H1 (cell line): ENCODE measurements around the gene NOL4L. TPM values are rescaled to one million over a fixed set of nuclear protein-coding genes. Genes with fewer than 3 reads are reported as not detected.

Experiments used
- CTCF ChIA-PET: fragments of 300-600 bp; sonication (Branson Sonifier 250); formaldehyde crosslinking; loops from one replicate; lab custom pipeline; 2021; ENCODE audit not compliant: partially characterized antibody; lab: Charles Lee
- POLR2A ChIA-PET: fragments of 300-600 bp; sonication (Branson Sonifier 250); formaldehyde crosslinking; loops from one replicate; lab custom pipeline; 2021; ENCODE audit warnings: inconsistent platforms; ENCODE audit not compliant: partially characterized antibody; lab: Charles Lee
- DNase-seq, 2 experiments: peaks; one replicate each; pipeline versions ENCODE4 v3.0.0 to v3.0.0-alpha.2; 2010 to 2022; ENCODE audit warnings: low spot score in 2 of 2, low read depth in 1 of 2, mixed read lengths in 1 of 2
- FAIRE-seq: peaks from 2 replicates; lab custom pipeline; 2011; peaks lifted over from hg19 to GRCh38; lab: Jason Lieb, UNC
- H2AFZ ChIP-seq: 2 replicates; pipeline ENCODE4 v1.8.1; 2012; ENCODE audit warnings: low read length, inconsistent platforms
- H2AK5ac ChIP-seq: 2 replicates; pipeline ENCODE4 v1.6.1; 2013; ENCODE audit warnings: low read depth, low read length
- H2BK120ac ChIP-seq: replicated peaks from 2 replicates; pipeline ENCODE3; 2013; ENCODE audit warnings: low read depth, low read length, inconsistent platforms
- H2BK12ac ChIP-seq: 2 replicates; pipeline ENCODE4 v1.6.1; 2013; ENCODE audit warnings: low read depth, low read length
- H2BK15ac ChIP-seq: 2 replicates; pipeline ENCODE4 v1.6.1; 2013; ENCODE audit warnings: low read length
- H2BK20ac ChIP-seq: 2 replicates; pipeline ENCODE4 v1.6.1; 2013; ENCODE audit warnings: low read length
- H2BK5ac ChIP-seq: 2 replicates; pipeline ENCODE4 v1.6.1; 2013; ENCODE audit warnings: low read depth, low read length
- H3K14ac ChIP-seq: 2 replicates; pipeline ENCODE4 v1.6.1; 2013; ENCODE audit warnings: inconsistent platforms; ENCODE audit not compliant: insufficient read length
- H3K18ac ChIP-seq: 2 replicates; pipeline ENCODE4 v1.6.1; 2013; ENCODE audit warnings: low read length; ENCODE audit errors: extremely low read depth
- H3K23ac ChIP-seq: 2 replicates; pipeline ENCODE4 v1.6.1; 2013; ENCODE audit warnings: inconsistent platforms; ENCODE audit not compliant: insufficient read length
- H3K23me2 ChIP-seq: 2 replicates; pipeline ENCODE4 v1.6.1; 2013; ENCODE audit warnings: low read depth, low read length
- H3K27ac ChIP-seq: 2 replicates; pipeline ENCODE4 v1.6.1; 2011; ENCODE audit warnings: low read depth, low read length, inconsistent platforms
- H3K27me3 ChIP-seq, 4 experiments: replicated peaks in 1 of 4; 1 replicate in 1 of 4; 2 replicates in 3 of 4; pipeline versions ENCODE4 v1.6.1 to v1.8.1; 2011 to 2013; ENCODE audit warnings: low read length in 3 of 4, mild to moderate bottlenecking in 3 of 4, inconsistent platforms in 2 of 4, mixed read lengths in 2 of 4, moderate library complexity in 1 of 4; ENCODE audit not compliant: control insufficient read depth in 3 of 4, insufficient read depth in 3 of 4; ENCODE audit errors: extremely low read depth in 1 of 4
- H3K36me3 ChIP-seq, 4 experiments: 2 replicates each; pipeline versions ENCODE4 v1.6.1 to v1.8.1; 2011 to 2013; ENCODE audit warnings: mild to moderate bottlenecking in 4 of 4, low read length in 3 of 4, moderate library complexity in 2 of 4, control low read depth in 1 of 4, inconsistent platforms in 1 of 4; ENCODE audit not compliant: insufficient read depth in 4 of 4, control insufficient read depth in 2 of 4
- H3K4ac ChIP-seq: replicated peaks from 2 replicates; pipeline ENCODE3; 2013; ENCODE audit warnings: low read length, low read depth, mixed read lengths, inconsistent platforms; ENCODE audit not compliant: insufficient read length
- H3K4me1 ChIP-seq, 4 experiments: replicated peaks in 1 of 4; 1 replicate in 1 of 4; 2 replicates in 3 of 4; pipeline versions ENCODE4 v1.6.1 to v1.8.1; 2011 to 2013; ENCODE audit warnings: low read length in 3 of 4, inconsistent platforms in 2 of 4, mixed read lengths in 1 of 4; ENCODE audit not compliant: insufficient read depth in 4 of 4, control insufficient read depth in 3 of 4
- H3K4me2 ChIP-seq, 2 experiments: 2 replicates each; pipeline versions ENCODE4 v1.6.1 to v1.8.1; 2011 to 2013; ENCODE audit warnings: low read depth in 2 of 2, low read length in 2 of 2, control low read depth in 1 of 2, inconsistent platforms in 1 of 2, mild to moderate bottlenecking in 1 of 2; ENCODE audit not compliant: insufficient read depth in 1 of 2
- H3K4me3 ChIP-seq, 4 experiments: fragments of 200-600, 300-600 bp in 1 of 4; sonication (generic), shearing (Covaris generic), sonication (Bioruptor Twin) in 1 of 4; 2 replicates each; pipeline versions ENCODE4 v1.5.1 to v1.8.1; 2011 to 2016; ENCODE audit warnings: low read length in 4 of 4, low read depth in 3 of 4, control low read depth in 2 of 4, inconsistent platforms in 2 of 4, mild to moderate bottlenecking in 2 of 4, mixed read lengths in 1 of 4, moderate library complexity in 1 of 4; ENCODE audit not compliant: insufficient read depth in 2 of 4; ENCODE audit errors: extremely low read depth in 1 of 4
- H3K56ac ChIP-seq: replicated peaks from 2 replicates; pipeline ENCODE3; 2013; ENCODE audit warnings: low read depth, mild to moderate bottlenecking, mixed read lengths, low read length, inconsistent platforms; ENCODE audit not compliant: insufficient read length
- H3K79me1 ChIP-seq: 2 replicates; pipeline ENCODE4 v1.6.1; 2013; ENCODE audit warnings: low read depth, low read length, control low read depth
- H3K79me2 ChIP-seq, 2 experiments: 2 replicates each; pipeline versions ENCODE4 v1.6.1 to v1.8.1; 2012 to 2013; ENCODE audit warnings: low read length in 2 of 2, mild to moderate bottlenecking in 2 of 2, inconsistent platforms in 1 of 2; ENCODE audit not compliant: insufficient read depth in 2 of 2, control insufficient read depth in 1 of 2
- H3K9ac ChIP-seq, 4 experiments: replicated peaks in 1 of 4; 1 replicate in 1 of 4; 2 replicates in 3 of 4; pipeline versions ENCODE4 v1.6.1 to v1.8.1; 2011 to 2013; ENCODE audit warnings: low read depth in 3 of 4, low read length in 3 of 4, control low read depth in 2 of 4, mild to moderate bottlenecking in 2 of 4, moderate library complexity in 2 of 4, inconsistent platforms in 1 of 4; ENCODE audit errors: extremely low read depth in 1 of 4
- H3K9me3 ChIP-seq, 2 experiments: 2 replicates each; pipeline versions ENCODE4 v1.6.1 to v1.8.1; 2012 to 2013; ENCODE audit warnings: mild to moderate bottlenecking in 2 of 2, moderate library complexity in 2 of 2, control low read depth in 1 of 2, inconsistent platforms in 1 of 2, low read depth in 1 of 2, low read length in 1 of 2, mixed read lengths in 1 of 2; ENCODE audit not compliant: insufficient read depth in 2 of 2
- H4K20me1 ChIP-seq, 2 experiments: replicated peaks in 1 of 2; 2 replicates each; pipeline versions ENCODE3 to v1.8.1; 2011 to 2013; ENCODE audit warnings: inconsistent platforms in 2 of 2, low read length in 2 of 2, mild to moderate bottlenecking in 1 of 2; ENCODE audit not compliant: insufficient read depth in 2 of 2, control insufficient read depth in 1 of 2
- H4K5ac ChIP-seq: 2 replicates; pipeline ENCODE4 v1.6.1; 2013; ENCODE audit warnings: low read length, low read depth, mixed read lengths, inconsistent platforms; ENCODE audit not compliant: insufficient read length
- H4K8ac ChIP-seq: 2 replicates; pipeline ENCODE4 v1.8.0; 2013; ENCODE audit warnings: mild to moderate bottlenecking, moderate library complexity, low read length, inconsistent platforms; ENCODE audit not compliant: insufficient read depth; ENCODE audit errors: extremely low read depth
- H4K91ac ChIP-seq: replicated peaks from 2 replicates; pipeline ENCODE3; 2013; ENCODE audit warnings: low read length, mixed read lengths, inconsistent platforms; ENCODE audit not compliant: insufficient read length
- BCL11A ChIP-seq, 2 experiments: IDR thresholded peaks; one replicate each; pipeline ENCODE4 v1.6.1; 2011; ENCODE audit warnings: low read depth in 2 of 2, low read length in 2 of 2, mild to moderate bottlenecking in 2 of 2
- CEBPB ChIP-seq: IDR thresholded peaks from 2 replicates; pipeline ENCODE4 v1.6.1; 2012; ENCODE audit warnings: low read depth, low read length
- EP300 ChIP-seq, 2 experiments: IDR thresholded peaks; 1 replicate in 1 of 2; 2 replicates in 1 of 2; pipeline ENCODE4 v1.6.1; 2011 to 2012; ENCODE audit warnings: low read depth in 2 of 2, low read length in 2 of 2, mild to moderate bottlenecking in 2 of 2, borderline replicate concordance in 1 of 2, inconsistent platforms in 1 of 2, moderate library complexity in 1 of 2
- KDM4A ChIP-seq: IDR thresholded peaks from one replicate; pipeline ENCODE4 v1.7.1; 2012; ENCODE audit warnings: low read depth, mild to moderate bottlenecking, moderate library complexity, low read length, inconsistent platforms; ENCODE audit not compliant: severe bottlenecking
- NANOG ChIP-seq: IDR thresholded peaks from 2 replicates; pipeline ENCODE4 v1.6.1; 2011; ENCODE audit warnings: low read length, low read depth, mild to moderate bottlenecking, inconsistent platforms; ENCODE audit not compliant: insufficient read depth, poor library complexity, severe bottlenecking
- NRF1 ChIP-seq: IDR thresholded peaks from 2 replicates; pipeline ENCODE4 v1.6.1; 2011; ENCODE audit warnings: mild to moderate bottlenecking, low read depth, low read length, improper control_type of control experiment
- RAD21 ChIP-seq, 2 experiments: IDR thresholded peaks in 1 of 2; conservative IDR thresholded peaks in 1 of 2; 2 replicates each; pipeline ENCODE4 v1.6.1; 2011; ENCODE audit warnings: low read depth in 2 of 2, low read length in 2 of 2, improper control_type of control experiment in 1 of 2, inconsistent platforms in 1 of 2, mild to moderate bottlenecking in 1 of 2, moderate library complexity in 1 of 2
- RFX5 ChIP-seq: IDR thresholded peaks from 2 replicates; pipeline ENCODE4 v1.6.1; 2011; ENCODE audit warnings: low read depth, low read length, improper control_type of control experiment, borderline replicate concordance
- RNF2 ChIP-seq: fragments of 200-900, 300-1000 bp; sonication (generic); IDR thresholded peaks from 2 replicates; pipeline ENCODE4 v1.7.1; 2016; ENCODE audit warnings: borderline replicate concordance, low read depth, mild to moderate bottlenecking, antibody characterized with exemption, low read length; ENCODE audit not compliant: poor library complexity, severe bottlenecking; ENCODE audit errors: missing control alignments
- SP4 ChIP-seq: IDR thresholded peaks from 2 replicates; pipeline ENCODE4 v1.6.1; 2012; ENCODE audit warnings: low read length, inconsistent platforms
- TBP ChIP-seq: IDR thresholded peaks from 2 replicates; pipeline ENCODE4 v1.6.1; 2011; ENCODE audit warnings: low read depth, low read length, improper control_type of control experiment
- WGBS, 2 experiments: shearing (Covaris generic) in 1 of 2; methylation state at CpG; one replicate each; pipeline versions ENCODE4 v1.1.6 to v1.1.7; 2013 to 2015; ENCODE audit warnings: low lambda C conversion rate in 2 of 2, mixed read lengths in 2 of 2, inconsistent platforms in 1 of 2, low coverage in 1 of 2, missing lambda C conversion rate in 1 of 2; ENCODE audit not compliant: insufficient replicate concordance in 2 of 2, insufficient coverage in 1 of 2, insufficient read length in 1 of 2; ENCODE audit errors: extremely low coverage in 1 of 2, missing lambda C conversion rate in 1 of 2; 5-methylcytosine and 5-hydroxymethylcytosine counted together
- polyA plus RNA-seq, 7 experiments: library from polyadenylated mRNA; depleted of rRNA in 3 of 7; stranded (reverse) in 5 of 7; unstranded in 2 of 7; fragments of >200 nt in 5 of 7; fragments of 200-250 nt in 2 of 7; gene quantifications; 1 replicate in 5 of 7; 2 replicates in 1 of 7; 4 replicates in 1 of 7; pipeline versions ENCODE4 v1.2.1 to v1.2.3, GENCODE V29; 2011 to 2013; ENCODE audit warnings: missing spikeins in 2 of 7, mixed read lengths in 2 of 7
- total RNA-seq: library from RNA; stranded (reverse); fragmentation: NEBNext Ultra II Directional; extraction: Animal tissue kit (Norgen Biotek cat#: 25700); gene quantifications from 2 replicates; pipeline ENCODE4 v1.2.1, GENCODE V29; 2021

Gene NOL4L
- total and polyA plus RNA-seq, 2 of the 8 experiments (the other 6 are each of a cell fraction or from before 2014, with no cell fraction given) = 15.3 to 23.7 TPM

GRCh38 chr20:32440069-32440757 lies 144.9 kb downstream of the NOL4L start:
- no peak overlapping the region for H3K4me3 ChIP-seq
- no peak overlapping the region for H4K5ac ChIP-seq
- 85% methylated on average over 6 of the region's 6 CpGs; no CpG with 5 or more reads in 1 of the 2 experiments for WGBS, 2 experiments
- no peak overlapping the region for H2AFZ ChIP-seq
- peaks cover 0 to 5% (median 3%) of the 10 kb centered on the region in 4 experiments; a peak in 2 of 7 replicates for H3K4me1 ChIP-seq
- no peak overlapping the region for H3K18ac ChIP-seq
- H3K14ac ChIP-seq = no peak overlapping the region
- H2BK15ac ChIP-seq = no peak overlapping the region
- H3K79me2 ChIP-seq = no peaks in the 10 kb centered on the region
- no peak for TF ChIP-seq NRF1
- TF ChIP-seq RAD21 (IDR thresholded peaks at IDR 0.05 in 1 of 2, conservative IDR thresholded peaks at IDR 0.05 in 1 of 2; ENCODE audit: low read depth in 2 of 2, low read length in 2 of 2) = no peak
- no peak for TF ChIP-seq RNF2
- TF ChIP-seq RFX5 = no peak
- TF ChIP-seq EP300 (IDR thresholded peaks at IDR 0.05; ENCODE audit: borderline replicate concordance in 1 of 2, low read depth in 2 of 2, low read length in 2 of 2) = no peak
- no peak for TF ChIP-seq KDM4A
- no peak for TF ChIP-seq BCL11A (IDR thresholded peaks at IDR 0.05; ENCODE audit: low read depth in 2 of 2, low read length in 2 of 2)
- no peak for TF ChIP-seq SP4
- TF ChIP-seq TBP = no peak
- TF ChIP-seq NANOG = no peak
- no peak for TF ChIP-seq CEBPB
- TF ChIP-seq, all 59 proteins: peak for 0
- Histone ChIP-seq H3K23me2 (no peaks in the 10 kb centered on the region), H3K79me1 (no peaks in the 10 kb centered on the region; the same call in 1 of the 2 replicates), H3K27ac (no peak overlapping the region), H3K36me3 (peaks cover 0 to 15% (median 6%) of the 10 kb centered on the region in 4 experiments; a peak in 4 of 8 replicates), H2BK120ac (no peak overlapping the region), H4K20me1 (peaks cover 2 to 9% of the 10 kb centered on the region in 2 experiments), H4K8ac (no peak overlapping the region), H2AK5ac (no peak overlapping the region), H3K4me2 (no peak overlapping the region), H3K27me3 (no peaks in the 10 kb centered on the region), H2BK20ac (no peak overlapping the region), H3K4ac (no peak overlapping the region), H4K91ac (no peak overlapping the region), H3K23ac (no peak overlapping the region), H3K9ac (no peak overlapping the region), H2BK5ac (no peak overlapping the region), H3K56ac (no peak overlapping the region), H2BK12ac (no peak overlapping the region), H3K9me3 (no peaks in the 10 kb centered on the region)
- DNase-seq (no peak), FAIRE-seq (no peak)
- ChIA-PET CTCF (interaction anchor here (0.7 to 1.7 kb wide), 8 partner anchors 8 to 298 kb away, joined by 3 to 9 read pairs (median 4); no protein-coding TSS in a partner anchor), POLR2A (interaction anchor here (0.6 to 1.0 kb wide), 2 partner anchors 16 to 19 kb away, joined by 3 read pairs; no protein-coding TSS in a partner anchor)
